D721Med (cell line): ENCODE measurements around the gene GNAT3.

ENCODE experiments used
- DNase-seq: peaks from one replicate; pipeline ENCODE4 v3.0.0; 2011; ENCODE audit warnings: low spot score; ENCODE audit not compliant: insufficient read length
- FAIRE-seq: peaks from 2 replicates; lab custom pipeline; 2011; peaks lifted over from hg19 to GRCh38; lab: Jason Lieb, UNC
- CTCF ChIP-seq: IDR thresholded peaks from 2 replicates; pipeline ENCODE4 v1.5.1; 2012; ENCODE audit warnings: mild to moderate bottlenecking, control low read depth; ENCODE audit not compliant: insufficient read depth; ENCODE audit errors: missing control alignments

The GNAT3 gene

GRCh38 chr7:80468931-80469714 is 42.7 kb downstream of the GNAT3 start:
- FAIRE-seq (no peak), DNase-seq (no peak)
- TF ChIP-seq CTCF = no peak

GRCh38 chr7:80467069-80467468 is 44.8 kb downstream of the GNAT3 start:
- no peak for DNase-seq
- no peak for FAIRE-seq

GRCh38 chr7:80466636-80467035 is 45.2 kb downstream of the GNAT3 start:
- no peak for TF ChIP-seq CTCF
- FAIRE-seq = no peak
- DNase-seq = no peak

More at GRCh38 chr7:80467069-80467468, 44.8 kb downstream of the GNAT3 start:
- TF ChIP-seq CTCF = no peak

- FAIRE-seq = no peak
- no peak for TF ChIP-seq CTCF
Observed at GRCh38 chr7:80464211-80464610, 47.7 kb downstream of the GNAT3 start.

GRCh38 chr7:80463272-80463920 is 48.5 kb downstream of the GNAT3 start:
- TF ChIP-seq CTCF = no peak
- DNase-seq (no peak), FAIRE-seq (no peak)

More at GRCh38 chr7:80464211-80464610, 47.7 kb downstream of the GNAT3 start:
- DNase-seq = no peak

GRCh38 chr7:80460857-80461256 is 51.0 kb downstream of the GNAT3 start:
- no peak for TF ChIP-seq CTCF
- DNase-seq (no peak), FAIRE-seq (no peak)
